GM10266 (cell line): Measurements from ENCODE around the gene DCST2.

Experiments
- DNase-seq: peaks from one replicate; pipeline ENCODE4 v3.0.0; 2012; ENCODE audit errors: extremely low spot score
- CTCF ChIP-seq: IDR thresholded peaks from 2 replicates; pipeline ENCODE4 v1.5.1; 2012; ENCODE audit warnings: mild to moderate bottlenecking, low read depth; ENCODE audit not compliant: control insufficient read depth, insufficient read depth; ENCODE audit errors: missing control alignments

Gene DCST2

GRCh38 chr1:155044365-155044764, 10.8 kb upstream of the DCST2 start:
- no peak for DNase-seq
- no peak for TF ChIP-seq CTCF

GRCh38 chr1:155043793-155044192, 10.2 kb upstream of the DCST2 start:
- no peak for DNase-seq
- no peak for TF ChIP-seq CTCF

GRCh38 chr1:155043301-155043702, 9.7 kb upstream of the DCST2 start:
- no peak for DNase-seq
- no peak for TF ChIP-seq CTCF

GRCh38 chr1:155042789-155043188, 9.2 kb upstream of the DCST2 start:
- DNase-seq = no peak
- TF ChIP-seq CTCF = no peak

- no peak for DNase-seq
- no peak for TF ChIP-seq CTCF
These were observed 6.9 kb upstream of the DCST2 start for GRCh38 chr1:155040358-155041093.

GRCh38 chr1:155039308-155039669, 5.7 kb upstream of the DCST2 start:
- no peak for TF ChIP-seq CTCF
- no peak for DNase-seq

GRCh38 chr1:155038602-155039307, 5.2 kb upstream of the DCST2 start:
- no peak for DNase-seq

More at GRCh38 chr1:155038602-155039307, 5.2 kb upstream of the DCST2 start:
- no peak for TF ChIP-seq CTCF
